ENCODE measurements around the gene PPP1R12A. TPM values are rescaled to one million over a fixed set of nuclear protein-coding genes. Genes with fewer than 3 reads are reported as not detected.

Gene PPP1R12A
- total and polyA plus RNA-seq, 9 of the 15 experiments (the other 6 are each of a cell fraction or from before 2014, with no cell fraction given) = 26.4 to 119 (median 53.3) TPM

- TF ChIP-seq, protein P1, sequence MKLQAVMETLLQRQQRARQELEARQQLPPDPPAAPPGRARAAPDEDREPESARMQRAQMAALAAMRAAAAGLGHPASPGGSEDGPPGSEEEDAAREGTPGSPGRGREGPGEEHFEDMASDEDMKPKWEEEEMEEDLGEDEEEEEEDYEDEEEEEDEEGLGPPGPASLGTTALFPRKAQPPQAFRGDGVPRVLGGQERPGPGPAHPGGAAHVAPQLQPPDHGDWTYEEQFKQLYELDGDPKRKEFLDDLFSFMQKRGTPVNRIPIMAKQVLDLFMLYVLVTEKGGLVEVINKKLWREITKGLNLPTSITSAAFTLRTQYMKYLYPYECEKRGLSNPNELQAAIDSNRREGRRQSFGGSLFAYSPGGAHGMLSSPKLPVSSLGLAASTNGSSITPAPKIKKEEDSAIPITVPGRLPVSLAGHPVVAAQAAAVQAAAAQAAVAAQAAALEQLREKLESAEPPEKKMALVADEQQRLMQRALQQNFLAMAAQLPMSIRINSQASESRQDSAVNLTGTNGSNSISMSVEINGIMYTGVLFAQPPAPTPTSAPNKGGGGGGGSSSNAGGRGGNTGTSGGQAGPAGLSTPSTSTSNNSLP (IDR thresholded peaks at IDR 0.05; ENCODE audit: borderline replicate concordance, low read depth, low read length) = no peak
- TF ChIP-seq HINFP (tag; conservative IDR thresholded peaks at IDR 0.05; ENCODE audit: low read depth) (no peak), MCM7 (IDR thresholded peaks at IDR 0.05) (no peak), FOXP1 (CRISPR knock-in tag; IDR thresholded peaks at IDR 0.05) (no peak), LARP7 (IDR thresholded peaks at IDR 0.05) (no peak), SIX5 (IDR thresholded peaks at IDR 0.05; ENCODE audit: borderline replicate concordance in 1 of 2, insufficient read depth in 1 of 2, low read depth in 1 of 2, low read length in 2 of 2) (no peak), ZNF507 (tag; conservative IDR thresholded peaks at IDR 0.05) (no peak), ZNF280A (IDR thresholded peaks at IDR 0.05; ENCODE audit: low read depth, partially characterized antibody) (no peak), DDX20 (tag; IDR thresholded peaks at IDR 0.05; ENCODE audit: low read depth) (peak; percentile 44), NR3C1 (CRISPR knock-in tag; IDR thresholded peaks at IDR 0.05) (no peak), PBX2 (CRISPR knock-in tag; IDR thresholded peaks at IDR 0.05; ENCODE audit: low read depth) (no peak), PBX2 (tag; conservative IDR thresholded peaks at IDR 0.05; ENCODE audit: low read depth) (no peak), ZFPM2 (CRISPR knock-in tag; IDR thresholded peaks at IDR 0.05) (no peak), CCAR2 (IDR thresholded peaks at IDR 0.05; ENCODE audit: low read depth, low read length) (no peak)
- TF ChIP-seq, protein P2, sequence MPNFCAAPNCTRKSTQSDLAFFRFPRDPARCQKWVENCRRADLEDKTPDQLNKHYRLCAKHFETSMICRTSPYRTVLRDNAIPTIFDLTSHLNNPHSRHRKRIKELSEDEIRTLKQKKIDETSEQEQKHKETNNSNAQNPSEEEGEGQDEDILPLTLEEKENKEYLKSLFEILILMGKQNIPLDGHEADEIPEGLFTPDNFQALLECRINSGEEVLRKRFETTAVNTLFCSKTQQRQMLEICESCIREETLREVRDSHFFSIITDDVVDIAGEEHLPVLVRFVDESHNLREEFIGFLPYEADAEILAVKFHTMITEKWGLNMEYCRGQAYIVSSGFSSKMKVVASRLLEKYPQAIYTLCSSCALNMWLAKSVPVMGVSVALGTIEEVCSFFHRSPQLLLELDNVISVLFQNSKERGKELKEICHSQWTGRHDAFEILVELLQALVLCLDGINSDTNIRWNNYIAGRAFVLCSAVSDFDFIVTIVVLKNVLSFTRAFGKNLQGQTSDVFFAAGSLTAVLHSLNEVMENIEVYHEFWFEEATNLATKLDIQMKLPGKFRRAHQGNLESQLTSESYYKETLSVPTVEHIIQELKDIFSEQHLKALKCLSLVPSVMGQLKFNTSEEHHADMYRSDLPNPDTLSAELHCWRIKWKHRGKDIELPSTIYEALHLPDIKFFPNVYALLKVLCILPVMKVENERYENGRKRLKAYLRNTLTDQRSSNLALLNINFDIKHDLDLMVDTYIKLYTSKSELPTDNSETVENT (CRISPR knock-in tag; IDR thresholded peaks at IDR 0.05) = no peak
- TF ChIP-seq, protein P3, sequence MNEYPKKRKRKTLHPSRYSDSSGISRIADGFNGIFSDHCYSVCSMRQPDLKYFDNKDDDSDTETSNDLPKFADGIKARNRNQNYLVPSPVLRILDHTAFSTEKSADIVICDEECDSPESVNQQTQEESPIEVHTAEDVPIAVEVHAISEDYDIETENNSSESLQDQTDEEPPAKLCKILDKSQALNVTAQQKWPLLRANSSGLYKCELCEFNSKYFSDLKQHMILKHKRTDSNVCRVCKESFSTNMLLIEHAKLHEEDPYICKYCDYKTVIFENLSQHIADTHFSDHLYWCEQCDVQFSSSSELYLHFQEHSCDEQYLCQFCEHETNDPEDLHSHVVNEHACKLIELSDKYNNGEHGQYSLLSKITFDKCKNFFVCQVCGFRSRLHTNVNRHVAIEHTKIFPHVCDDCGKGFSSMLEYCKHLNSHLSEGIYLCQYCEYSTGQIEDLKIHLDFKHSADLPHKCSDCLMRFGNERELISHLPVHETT (CRISPR knock-in tag; conservative IDR thresholded peaks at IDR 0.05 in 1 of 2, IDR thresholded peaks at IDR 0.05 in 1 of 2) = no peak
These were observed 29.3 kb upstream of the PPP1R12A start (continued) for GRCh38 chr12:79964100-79964627.

Measured in K562 (cell line).